Lower lobe of right lung (tissue), 2 donors: ENCODE data around the gene CACNA1A. TPM values are rescaled to one million over a fixed set of nuclear protein-coding genes. Genes with fewer than 3 reads are reported as not detected.

ENCODE experiments used
- ATAC-seq, 2 donors: fragments of 200-7000 bp; cut with Tn5 transposase; one replicate each; pipeline ENCODE4 v1.9.1; 2020 to 2022; ENCODE audit warnings: mild to moderate bottlenecking in 2 of 2, moderate library complexity in 2 of 2
- DNase-seq: peaks from one replicate; pipeline ENCODE4 v3.0.0-alpha.2; 2020
- H3K27ac ChIP-seq: fragments of 200-600 bp; one replicate; pipeline ENCODE4 v1.8.0; 2022
- H3K27me3 ChIP-seq: fragments of 200-600 bp; one replicate; pipeline ENCODE4 v1.8.0; 2022; ENCODE audit warnings: low read depth
- H3K36me3 ChIP-seq: fragments of 200-600 bp; one replicate; pipeline ENCODE4 v1.8.0; 2022; ENCODE audit warnings: mild to moderate bottlenecking
- H3K4me1 ChIP-seq: fragments of 200-600 bp; one replicate; pipeline ENCODE4 v1.8.0; 2022
- H3K4me3 ChIP-seq: fragments of 200-600 bp; one replicate; pipeline ENCODE4 v1.8.0; 2022; ENCODE audit warnings: mild to moderate bottlenecking
- H3K9me3 ChIP-seq: fragments of 200-600 bp; one replicate; pipeline ENCODE4 v1.8.0; 2022
- intact Hi-C: fragments of 100-400 bp; cut with DNase I; formaldehyde crosslinking; loops from one replicate; pipeline ENCODE4 v1.11.0; 2022
- total RNA-seq: library from RNA; stranded (reverse); fragmentation: NEBNext Ultra II Directional; extraction: Animal tissue kit (Norgen Biotek cat#: 25700); gene quantifications from one replicate; pipeline ENCODE4 v1.2.1, GENCODE V29; 2021
- TF ChIP-seq, protein P1 (sequence below): fragments of 200-600 bp; IDR thresholded peaks from one replicate; pipeline ENCODE4 v1.8.0; 2022; ENCODE audit warnings: antibody characterized with exemption, mild to moderate bottlenecking
- donor health status: DM: no; HTN: yes; CAD: no; lungs with severe emphysema.

CACNA1A gene
- total RNA-seq, 1 donor from 2014 or later = 0.71 TPM

DNA sequence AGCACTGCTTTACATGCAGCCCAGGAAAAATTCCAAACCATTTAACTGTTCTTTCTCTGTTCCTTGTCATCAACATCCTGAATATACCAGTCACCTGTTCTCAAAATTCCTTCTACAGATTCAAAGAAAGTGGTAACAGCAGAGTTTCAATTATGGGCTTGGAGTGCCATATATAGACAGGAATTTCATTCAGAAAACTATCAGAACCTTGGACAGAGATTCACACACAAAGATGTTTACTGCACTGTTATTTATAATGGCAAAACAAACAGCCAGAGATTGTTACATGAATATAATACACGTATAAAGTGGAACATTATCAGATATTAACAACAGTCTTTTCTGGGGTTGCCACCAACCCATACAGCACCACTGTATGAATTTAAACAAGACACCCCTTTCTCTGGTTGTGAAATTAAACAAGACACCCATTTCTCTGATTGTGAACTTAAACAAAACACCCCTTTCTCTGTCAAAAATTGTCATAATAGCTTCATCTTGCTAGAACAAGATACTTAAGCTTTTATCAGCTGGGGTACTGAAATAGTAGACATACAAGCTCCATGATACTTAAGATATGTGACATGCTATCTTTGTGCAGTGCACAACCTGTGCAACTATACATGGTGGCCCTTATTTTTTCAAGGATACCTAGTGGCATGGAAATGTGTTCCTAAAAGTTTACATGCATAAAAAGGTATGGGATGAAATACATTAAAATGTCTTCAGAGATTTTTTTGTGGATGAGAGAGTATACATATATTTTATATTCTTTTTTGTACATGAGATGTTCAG, 12.6 kb downstream of the CACNA1A start:
- intact Hi-C loops = no loop called here
- no peaks in the 10 kb centered on the region for H3K4me1 ChIP-seq
- H3K4me3 ChIP-seq = no peak overlapping the region
- H3K36me3 ChIP-seq = no peaks in the 10 kb centered on the region
- H3K27me3 ChIP-seq = peaks cover 18% of the 10 kb centered on the region
- no peaks in the 10 kb centered on the region for H3K9me3 ChIP-seq
- DNase-seq (no peak), ATAC-seq (no peak)
- no peak overlapping the region for H3K27ac ChIP-seq
- TF ChIP-seq, protein P1, sequence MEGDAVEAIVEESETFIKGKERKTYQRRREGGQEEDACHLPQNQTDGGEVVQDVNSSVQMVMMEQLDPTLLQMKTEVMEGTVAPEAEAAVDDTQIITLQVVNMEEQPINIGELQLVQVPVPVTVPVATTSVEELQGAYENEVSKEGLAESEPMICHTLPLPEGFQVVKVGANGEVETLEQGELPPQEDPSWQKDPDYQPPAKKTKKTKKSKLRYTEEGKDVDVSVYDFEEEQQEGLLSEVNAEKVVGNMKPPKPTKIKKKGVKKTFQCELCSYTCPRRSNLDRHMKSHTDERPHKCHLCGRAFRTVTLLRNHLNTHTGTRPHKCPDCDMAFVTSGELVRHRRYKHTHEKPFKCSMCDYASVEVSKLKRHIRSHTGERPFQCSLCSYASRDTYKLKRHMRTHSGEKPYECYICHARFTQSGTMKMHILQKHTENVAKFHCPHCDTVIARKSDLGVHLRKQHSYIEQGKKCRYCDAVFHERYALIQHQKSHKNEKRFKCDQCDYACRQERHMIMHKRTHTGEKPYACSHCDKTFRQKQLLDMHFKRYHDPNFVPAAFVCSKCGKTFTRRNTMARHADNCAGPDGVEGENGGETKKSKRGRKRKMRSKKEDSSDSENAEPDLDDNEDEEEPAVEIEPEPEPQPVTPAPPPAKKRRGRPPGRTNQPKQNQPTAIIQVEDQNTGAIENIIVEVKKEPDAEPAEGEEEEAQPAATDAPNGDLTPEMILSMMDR = no peak

DNA sequence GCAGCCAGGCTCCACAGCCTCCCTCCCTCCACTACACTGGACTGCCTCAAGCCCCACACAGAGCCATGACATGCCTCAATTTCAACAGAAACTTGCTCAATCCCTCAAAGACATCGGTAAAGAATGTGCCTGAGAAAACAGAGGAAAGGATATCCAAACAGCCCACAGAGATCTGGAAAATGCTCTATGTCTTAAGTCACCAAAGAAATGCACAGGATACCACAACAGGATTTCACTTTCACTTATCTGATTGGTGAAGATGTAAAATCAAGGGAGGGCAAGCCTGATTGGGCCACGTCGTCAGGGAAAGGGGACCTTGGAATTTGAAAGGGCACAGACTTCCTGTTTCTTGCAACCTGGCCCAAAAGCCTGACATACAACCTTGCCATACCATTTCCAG, 14.2 kb downstream of the CACNA1A start:
- DNase-seq (no peak), ATAC-seq (no peak)
- H3K27me3 ChIP-seq = peaks cover 20% of the 10 kb centered on the region
- intact Hi-C loops = no loop called here
- H3K4me1 ChIP-seq = no peaks in the 10 kb centered on the region
- no peak overlapping the region for H3K27ac ChIP-seq
- TF ChIP-seq, protein P1 = no peak
- no peak overlapping the region for H3K4me3 ChIP-seq
- H3K9me3 ChIP-seq = no peaks in the 10 kb centered on the region
- H3K36me3 ChIP-seq = no peaks in the 10 kb centered on the region

DNA sequence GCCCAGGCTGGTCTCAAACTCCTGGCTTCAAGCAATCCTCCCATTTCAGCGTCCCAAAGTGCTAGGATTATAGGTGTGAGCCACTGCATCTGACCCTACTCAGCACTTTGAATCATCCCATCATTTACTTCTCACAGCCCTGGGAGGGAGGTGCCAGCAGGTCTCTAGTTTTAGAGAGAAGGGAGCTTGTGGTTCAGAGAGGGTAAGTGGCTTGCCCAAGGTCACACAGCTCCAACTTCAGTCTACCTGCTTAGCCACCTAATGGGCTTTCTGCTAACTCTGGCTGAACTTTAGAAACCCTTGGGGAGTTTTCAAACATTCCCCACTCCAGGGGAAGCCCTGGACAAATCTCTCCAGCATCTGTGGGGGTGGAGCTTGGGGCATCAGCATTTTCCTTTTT, 18.3 kb downstream of the CACNA1A start:
- Histone ChIP-seq H3K27me3 (peaks cover 16% of the 10 kb centered on the region), H3K4me3 (no peak overlapping the region), H3K9me3 (no peaks in the 10 kb centered on the region), H3K36me3 (no peaks in the 10 kb centered on the region), H3K4me1 (no peaks in the 10 kb centered on the region), H3K27ac (no peak overlapping the region)
- DNase-seq (no peak), ATAC-seq (no peak)
- TF ChIP-seq, protein P1 = no peak
- intact Hi-C loops = no loop called here

DNA sequence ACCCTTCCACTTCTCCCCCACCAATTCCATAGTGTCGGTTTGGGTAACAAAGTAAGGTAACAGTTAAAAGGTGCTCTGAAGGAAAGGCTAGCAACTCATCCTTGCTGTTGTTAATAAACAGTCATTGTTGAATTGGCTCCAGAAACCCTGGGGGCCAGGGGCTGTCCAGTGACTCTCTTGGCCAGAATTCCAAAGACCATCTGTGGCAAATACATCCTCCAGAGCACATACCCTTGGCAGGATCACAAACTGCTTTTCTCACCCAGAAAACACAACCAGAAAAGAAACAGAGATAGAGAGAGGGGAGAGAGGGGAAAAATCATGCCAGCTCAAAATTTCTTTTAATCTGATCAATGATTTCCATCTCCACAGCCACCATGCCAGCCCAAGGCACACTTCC, 22.1 kb downstream of the CACNA1A start:
- Histone ChIP-seq H3K9me3 (no peaks in the 10 kb centered on the region), H3K4me3 (no peak overlapping the region), H3K4me1 (no peaks in the 10 kb centered on the region), H3K27ac (no peak overlapping the region), H3K27me3 (peaks cover 6% of the 10 kb centered on the region), H3K36me3 (no peaks in the 10 kb centered on the region)
- no peak for ATAC-seq
- no peak for DNase-seq
- TF ChIP-seq, protein P1 = no peak
- intact Hi-C loops = no loop called here

DNA sequence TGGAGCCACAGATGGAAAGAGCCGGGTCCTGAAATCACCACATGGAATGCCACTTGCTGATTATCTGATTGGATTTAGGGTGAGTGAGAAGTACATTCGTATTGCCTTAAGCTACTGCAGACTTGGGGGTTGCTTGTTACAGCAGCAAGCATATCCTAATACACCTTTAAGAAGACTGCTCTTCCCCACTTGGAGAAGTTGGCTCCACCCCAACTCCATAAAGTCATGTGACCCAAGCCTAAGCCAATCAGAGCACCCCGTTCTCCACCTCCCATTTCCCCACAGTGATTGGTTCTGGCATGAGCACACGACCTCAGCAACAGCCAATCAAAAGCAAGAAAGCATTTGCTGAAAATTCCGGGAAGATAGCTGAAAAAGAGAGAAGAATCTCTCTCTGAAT, 23.1 kb downstream of the CACNA1A start:
- Histone ChIP-seq H3K4me1 (no peaks in the 10 kb centered on the region), H3K9me3 (no peaks in the 10 kb centered on the region), H3K36me3 (no peaks in the 10 kb centered on the region), H3K4me3 (no peak overlapping the region), H3K27ac (no peak overlapping the region), H3K27me3 (no peaks in the 10 kb centered on the region)
- DNase-seq (no peak), ATAC-seq (no peak)
- intact Hi-C loops = no loop called here
- TF ChIP-seq, protein P1 = no peak
